IPS-NIHi11 (cell line): Measurements from ENCODE around the gene SLC6A20.

Source experiments
- DNase-seq: peaks from one replicate; pipeline ENCODE4 v3.0.0; 2012; ENCODE audit warnings: mixed read lengths, low spot score

The SLC6A20 gene

GRCh38 chr3:45777746-45778386 lies 18.5 kb downstream of the SLC6A20 start:
- no peak for DNase-seq

GRCh38 chr3:45777111-45777745 lies 19.1 kb downstream of the SLC6A20 start:
- DNase-seq: no peak

- DNase-seq: no peak
Measured at GRCh38 chr3:45776611-45777010, 19.7 kb downstream of the SLC6A20 start.

- no peak for DNase-seq
Measured at GRCh38 chr3:45776301-45776595, 20.1 kb downstream of the SLC6A20 start.

GRCh38 chr3:45775571-45776300 lies 20.6 kb downstream of the SLC6A20 start:
- no peak for DNase-seq

- DNase-seq: no peak
Measured at GRCh38 chr3:45774581-45775521, 21.5 kb downstream of the SLC6A20 start.

- no peak for DNase-seq
Measured at GRCh38 chr3:45773714-45774449, 22.5 kb downstream of the SLC6A20 start.

- DNase-seq: no peak
Measured at GRCh38 chr3:45773072-45773471, 23.3 kb downstream of the SLC6A20 start.

GRCh38 chr3:45772341-45773035 lies 23.8 kb downstream of the SLC6A20 start:
- no peak for DNase-seq

GRCh38 chr3:45771831-45772230 lies 24.5 kb downstream of the SLC6A20 start:
- no peak for DNase-seq

GRCh38 chr3:45771166-45771775 lies 25.1 kb downstream of the SLC6A20 start:
- no peak for DNase-seq

GRCh38 chr3:45765958-45766357 lies 30.4 kb downstream of the SLC6A20 start:
- no peak for DNase-seq

GRCh38 chr3:45765266-45765851 lies 31.0 kb downstream of the SLC6A20 start:
- DNase-seq: no peak

GRCh38 chr3:45763303-45763675 lies 33.0 kb downstream of the SLC6A20 start:
- no peak for DNase-seq

GRCh38 chr3:45762647-45763302 lies 33.6 kb downstream of the SLC6A20 start:
- DNase-seq: no peak

GRCh38 chr3:45761831-45762230 lies 34.5 kb downstream of the SLC6A20 start:
- no peak for DNase-seq

- peak; percentile 87 for DNase-seq
Measured at GRCh38 chr3:45760878-45761711, 35.2 kb downstream of the SLC6A20 start.

GRCh38 chr3:45759851-45760250 lies 36.5 kb downstream of the SLC6A20 start:
- no peak for DNase-seq

- no peak for DNase-seq
Measured at GRCh38 chr3:45758871-45759270, 37.5 kb downstream of the SLC6A20 start.
